Esophagus squamous epithelium (tissue), 5 donors: ENCODE measurements around the gene DNM3. TPM values are rescaled to one million over a fixed set of nuclear protein-coding genes. Genes with fewer than 3 reads are reported as not detected.
A peak's percentile ranks its signal among the peaks of the same experiment; 100 is the strongest.

ENCODE experiments used
- DNase-seq: peaks from one replicate; lab custom pipeline; 2025; lab: John Stamatoyannopoulos, UW
- H3K27ac ChIP-seq, 4 donors: fragments of 200-600 bp; sonication (generic); one replicate each; pipeline ENCODE4 v1.5.1; 2016 to 2019; ENCODE audit warnings: mild to moderate bottlenecking in 1 of 4
- H3K27me3 ChIP-seq, 4 donors: fragments of 200-600 bp; sonication (generic); 1 replicate in 3 of 4; 2 replicates in 1 of 4; pipeline versions ENCODE4 v1.5.1 to v1.6.0; 2017 to 2021; ENCODE audit warnings: antibody characterized with exemption in 1 of 4
- H3K36me3 ChIP-seq, 3 donors: fragments of 200-600 bp; sonication (generic); one replicate each; pipeline ENCODE4 v1.5.1; 2016 to 2019
- H3K4me1 ChIP-seq, 3 donors: fragments of 200-600 bp; sonication (generic); one replicate each; pipeline ENCODE4 v1.5.1; 2017 to 2019
- H3K4me3 ChIP-seq, 4 donors: fragments of 200-600 bp; sonication (generic); 1 replicate in 3 of 4; 2 replicates in 1 of 4; pipeline ENCODE4 v1.5.1; 2016 to 2019; ENCODE audit warnings: mild to moderate bottlenecking in 2 of 4, moderate library complexity in 1 of 4
- H3K9me3 ChIP-seq, 3 donors: fragments of 200-600 bp; sonication (generic); one replicate each; pipeline ENCODE4 v1.5.1; 2016 to 2019
- CTCF ChIP-seq, 6 experiments: fragments of 450-650 bp in 4 of 6; fragments of 200-600 bp in 2 of 6; sonication (generic) in 2 of 6; IDR thresholded peaks; one replicate each; pipeline ENCODE4 v1.5.1; 2016 to 2019; ENCODE audit warnings: antibody characterized with exemption in 6 of 6, mild to moderate bottlenecking in 4 of 6, moderate library complexity in 4 of 6
- POLR2A ChIP-seq, 4 donors: fragments of 450-650 bp; IDR thresholded peaks; one replicate each; pipeline ENCODE4 v1.6.1; 2017; ENCODE audit warnings: antibody characterized with exemption in 4 of 4, mild to moderate bottlenecking in 4 of 4, moderate library complexity in 3 of 4
- WGBS, 2 donors: methylation state at CpG; one replicate each; pipeline ENCODE4 v1.1.5; 2018; 5-methylcytosine and 5-hydroxymethylcytosine counted together
- intact Hi-C: fragments of 100-400 bp; cut with DNase I; formaldehyde crosslinking; loops from one replicate; pipeline ENCODE4 v1.15.0; 2022
- total RNA-seq, 4 donors: library from RNA; depleted of rRNA; stranded (reverse); fragments of >200 nt; gene quantifications; one replicate each; pipeline ENCODE4 v1.1.0, GENCODE V29; 2016
- donor health status: DM: yes; HTN: yes; CAD: no.

Gene DNM3
- total RNA-seq, 4 donors from 2014 or later = 0.91 to 3.2 (median 1.8) TPM

- DNase-seq = no peak
- WGBS, 2 donors = 95 to 99% methylated on average over 8 of the region's 8 CpGs
Observed at GRCh38 chr1:172388490-172388889, 547.2 kb downstream of the DNM3 start.

GRCh38 chr1:172390301-172390682, 549.0 kb downstream of the DNM3 start:
- no peak for TF ChIP-seq POLR2A (IDR thresholded peaks at IDR 0.05)
- TF ChIP-seq CTCF (IDR thresholded peaks at IDR 0.05) = no peak
- DNase-seq = no peak
- WGBS, 2 donors = 41 to 47% methylated on average over 3 of the region's 3 CpGs
- H3K36me3 ChIP-seq = no peaks in the 10 kb centered on the region
- H3K4me3 ChIP-seq = no peak overlapping the region
- H3K27ac ChIP-seq = peak overlapping the region; percentile 34 to 81 (median 54)
- H3K27me3 ChIP-seq = no peaks in the 10 kb centered on the region
- H3K4me1 ChIP-seq = peaks cover 11 to 38% (median 20%) of the 10 kb centered on the region in 3 donors
- intact Hi-C loops = loop anchor here (10.0 kb wide), 1 partner anchor 105 kb away; no protein-coding TSS in a partner anchor
- no peaks in the 10 kb centered on the region for H3K9me3 ChIP-seq

More at GRCh38 chr1:172388490-172388889, 547.2 kb downstream of the DNM3 start:
- Histone ChIP-seq H3K4me1 (peaks cover 5 to 23% (median 14%) of the 10 kb centered on the region in 3 donors), H3K36me3 (no peaks in the 10 kb centered on the region), H3K4me3 (no peak overlapping the region), H3K9me3 (no peaks in the 10 kb centered on the region), H3K27ac (no peak overlapping the region), H3K27me3 (no peaks in the 10 kb centered on the region)
- TF ChIP-seq POLR2A (IDR thresholded peaks at IDR 0.05) = no peak
- no peak for TF ChIP-seq CTCF (IDR thresholded peaks at IDR 0.05)
- intact Hi-C loops = no loop called here

- DNase-seq = no peak
- 30 to 42% methylated on average over 9 of the region's 9 CpGs for WGBS, 2 donors
- no peaks in the 10 kb centered on the region for H3K9me3 ChIP-seq
- intact Hi-C loops = loop anchor here (10.0 kb wide), 1 partner anchor 106 kb away; no protein-coding TSS in a partner anchor
- H3K27me3 ChIP-seq = no peaks in the 10 kb centered on the region
- H3K36me3 ChIP-seq = no peaks in the 10 kb centered on the region
- no peak for TF ChIP-seq POLR2A (IDR thresholded peaks at IDR 0.05)
- TF ChIP-seq CTCF (IDR thresholded peaks at IDR 0.05) = no peak
- H3K4me3 ChIP-seq = peak overlapping the region in 3 of 4 donors; percentile 6 to 49 (median 15)
- peak overlapping the region; percentile 34 to 81 (median 54) for H3K27ac ChIP-seq
- H3K4me1 ChIP-seq = peaks cover 11 to 38% (median 20%) of the 10 kb centered on the region in 3 donors
Observed at GRCh38 chr1:172390683-172391551, 549.6 kb downstream of the DNM3 start.

- Histone ChIP-seq H3K9me3 (no peaks in the 10 kb centered on the region), H3K27me3 (no peaks in the 10 kb centered on the region), H3K4me1 (peaks cover 11 to 42% (median 20%) of the 10 kb centered on the region in 3 donors), H3K4me3 (no peak overlapping the region), H3K36me3 (no peaks in the 10 kb centered on the region), H3K27ac (no peak overlapping the region)
- 92 to 100% methylated on average over 1 of the region's 1 CpG for WGBS, 2 donors
- TF ChIP-seq POLR2A (IDR thresholded peaks at IDR 0.05) (no peak), CTCF (IDR thresholded peaks at IDR 0.05) (no peak)
- intact Hi-C loops = loop anchor here (10.0 kb wide), 1 partner anchor 107 kb away; no protein-coding TSS in a partner anchor
- DNase-seq = no peak
Observed at GRCh38 chr1:172391976-172392375, 550.7 kb downstream of the DNM3 start.

- 66 to 89% methylated on average over 5 of the region's 5 CpGs for WGBS, 2 donors
Observed at GRCh38 chr1:172393354-172393753, 552.1 kb downstream of the DNM3 start.

More at GRCh38 chr1:172393354-172393753, 552.1 kb downstream of the DNM3 start:
- no peak overlapping the region for H3K4me3 ChIP-seq
- peaks cover 11 to 55% (median 20%) of the 10 kb centered on the region in 3 donors for H3K4me1 ChIP-seq
- DNase-seq = no peak
- no peaks in the 10 kb centered on the region for H3K9me3 ChIP-seq
- intact Hi-C loops = loop anchor here (10.0 kb wide), 1 partner anchor 109 kb away; no protein-coding TSS in a partner anchor
- H3K36me3 ChIP-seq = no peaks in the 10 kb centered on the region
- H3K27ac ChIP-seq = peak overlapping the region in 2 of 4 donors; percentile 51 to 53
- TF ChIP-seq POLR2A (IDR thresholded peaks at IDR 0.05) = peak in 1 of 4 donors; percentile 16
- no peak for TF ChIP-seq CTCF (IDR thresholded peaks at IDR 0.05)
- H3K27me3 ChIP-seq = no peaks in the 10 kb centered on the region
